ENCODE data around the gene RASSF4.
A peak's percentile ranks its signal among the peaks of the same experiment; 100 is the strongest.

RASSF4 gene

GRCh38 chr10:44959247-44960087 lies at the start of gene RASSF4:
Gene RASSF4 (plus strand): TSS chr10:44959802. CDS start chr10:44970203, 10,401 bp downstream.
- peak within 1 kb of the TSS; percentile 82 to 92 (median 91) for H3K27ac Mint-ChIP-seq
- peaks cover 72% of the 10 kb centered on the region for H3K4me1 Mint-ChIP-seq
- H3K9me3 Mint-ChIP-seq, result no peaks in the 10 kb centered on the region
- H3K36me3 Mint-ChIP-seq (ENCODE audit: low read depth), result peaks cover 15% of the 10 kb centered on the region
- TF ChIP-seq CTCF (IDR thresholded peaks at IDR 0.05; ENCODE audit: unreplicated experiment in 3 of 3), result no peak
- no peaks in the 10 kb centered on the region for H3K27me3 Mint-ChIP-seq (ENCODE audit: low read depth)
- H3K4me3 Mint-ChIP-seq, result peak within 1 kb of the TSS; percentile 89 to 93 (median 90)

- Mint-ChIP-seq H3K4me1 (peaks cover 61% of the 10 kb centered on the region), H3K4me3 (no peak overlapping the region), H3K27me3 (ENCODE audit: low read depth) (peaks cover 4% of the 10 kb centered on the region), H3K27ac (peak overlapping the region in 2 of 3 experiments; percentile 90 to 94), H3K36me3 (ENCODE audit: low read depth) (peaks cover 6% of the 10 kb centered on the region), H3K9me3 (no peaks in the 10 kb centered on the region)
- no peak for TF ChIP-seq CTCF (IDR thresholded peaks at IDR 0.05; ENCODE audit: unreplicated experiment in 3 of 3)
These were observed 49.7 kb upstream of the RASSF4 start for GRCh38 chr10:44909910-44910309.

- TF ChIP-seq CTCF (IDR thresholded peaks at IDR 0.05; ENCODE audit: unreplicated experiment in 3 of 3), result no peak
- peak overlapping the region; percentile 1 to 52 (median 28) for H3K4me3 Mint-ChIP-seq
These were observed 49.0 kb upstream of the RASSF4 start for GRCh38 chr10:44910602-44911001.

GRCh38 chr10:44911081-44911540 lies 48.5 kb upstream of the RASSF4 start, which contains the start of gene TMEM72:
Gene TMEM72 (plus strand): TSS chr10:44911337. CDS start chr10:44911513, 176 bp downstream.
- peaks cover 14% of the 10 kb centered on the region for H3K36me3 Mint-ChIP-seq (ENCODE audit: low read depth)
- peak within 1 kb of the TSS; percentile 1 to 52 (median 28) for H3K4me3 Mint-ChIP-seq
- TF ChIP-seq CTCF (IDR thresholded peaks at IDR 0.05; ENCODE audit: unreplicated experiment in 3 of 3), result no peak
- H3K9me3 Mint-ChIP-seq, result no peaks in the 10 kb centered on the region
- peaks cover 72% of the 10 kb centered on the region for H3K4me1 Mint-ChIP-seq
- peak within 1 kb of the TSS in 2 of 3 experiments; percentile 90 to 94 for H3K27ac Mint-ChIP-seq
- peaks cover 4% of the 10 kb centered on the region for H3K27me3 Mint-ChIP-seq (ENCODE audit: low read depth)

More at GRCh38 chr10:44910602-44911001, 49.0 kb upstream of the RASSF4 start:
- no peaks in the 10 kb centered on the region for H3K9me3 Mint-ChIP-seq
- peaks cover 4% of the 10 kb centered on the region for H3K27me3 Mint-ChIP-seq (ENCODE audit: low read depth)
- peak overlapping the region in 2 of 3 experiments; percentile 90 to 94 for H3K27ac Mint-ChIP-seq
- peaks cover 67% of the 10 kb centered on the region for H3K4me1 Mint-ChIP-seq
- H3K36me3 Mint-ChIP-seq (ENCODE audit: low read depth), result peaks cover 9% of the 10 kb centered on the region

- H3K9me3 Mint-ChIP-seq, result no peaks in the 10 kb centered on the region
- peak overlapping the region in 2 of 3 experiments; percentile 90 to 94 for H3K27ac Mint-ChIP-seq
- peaks cover 4% of the 10 kb centered on the region for H3K27me3 Mint-ChIP-seq (ENCODE audit: low read depth)
- H3K36me3 Mint-ChIP-seq (ENCODE audit: low read depth), result peaks cover 22% of the 10 kb centered on the region
- peak overlapping the region in 1 of 3 experiments; percentile 52 for H3K4me3 Mint-ChIP-seq
- TF ChIP-seq CTCF (IDR thresholded peaks at IDR 0.05; ENCODE audit: unreplicated experiment in 3 of 3), result no peak
- H3K4me1 Mint-ChIP-seq, result peaks cover 81% of the 10 kb centered on the region
These were observed 47.7 kb upstream of the RASSF4 start for GRCh38 chr10:44911951-44912350.
